Measurements from ENCODE around the gene ATAT1. TPM values are rescaled to one million over a fixed set of nuclear protein-coding genes. Genes with fewer than 3 reads are reported as not detected.
"Not testable (repeated sequence)": the region's sequence is repeated elsewhere in the genome, so short reads cannot be mapped to it uniquely, and the experiment has no call there.

Gene ATAT1
- total and polyA plus RNA-seq, 2 experiments from 2014 or later: 12.8 to 23.0 TPM

DNA sequence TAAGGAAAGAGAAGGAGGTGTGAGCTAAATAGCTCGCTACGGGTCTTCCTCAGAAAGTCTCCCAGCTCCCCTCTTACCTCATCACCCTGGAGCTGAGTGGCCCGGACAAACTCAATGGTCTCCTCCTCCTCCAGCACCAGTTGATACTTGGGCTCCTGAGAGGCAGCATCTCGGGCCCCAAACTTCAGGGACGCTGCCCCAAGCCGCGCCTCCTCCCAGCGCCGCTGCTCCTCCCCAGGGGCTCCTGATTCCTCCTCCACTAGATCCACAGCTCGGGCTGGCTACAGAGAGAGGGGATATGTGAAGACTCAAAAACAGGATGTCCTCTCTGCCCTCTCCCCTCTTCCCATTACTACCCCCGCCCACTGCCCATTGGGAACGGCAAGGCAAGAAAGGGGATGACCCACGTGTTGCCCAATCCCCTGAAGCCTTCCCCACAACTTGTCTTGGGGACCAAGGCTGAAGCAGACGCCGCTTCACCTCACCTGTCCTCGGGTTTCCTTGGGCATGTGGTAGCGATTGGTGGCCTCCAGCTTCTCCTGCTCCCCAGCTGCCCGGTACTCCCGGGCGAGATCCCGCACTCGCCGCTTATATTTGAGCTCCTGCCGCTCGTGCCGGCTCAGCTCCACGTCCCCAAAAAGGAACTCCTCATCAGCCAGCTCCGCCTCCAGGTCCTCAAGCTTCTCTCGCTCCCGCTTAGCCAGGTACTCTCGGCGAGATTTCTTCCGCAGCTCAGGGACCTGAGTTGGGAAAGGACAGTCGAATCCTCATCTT is 38.5 kb downstream of the ATAT1 start (continued):
- TF ChIP-seq, protein P1, sequence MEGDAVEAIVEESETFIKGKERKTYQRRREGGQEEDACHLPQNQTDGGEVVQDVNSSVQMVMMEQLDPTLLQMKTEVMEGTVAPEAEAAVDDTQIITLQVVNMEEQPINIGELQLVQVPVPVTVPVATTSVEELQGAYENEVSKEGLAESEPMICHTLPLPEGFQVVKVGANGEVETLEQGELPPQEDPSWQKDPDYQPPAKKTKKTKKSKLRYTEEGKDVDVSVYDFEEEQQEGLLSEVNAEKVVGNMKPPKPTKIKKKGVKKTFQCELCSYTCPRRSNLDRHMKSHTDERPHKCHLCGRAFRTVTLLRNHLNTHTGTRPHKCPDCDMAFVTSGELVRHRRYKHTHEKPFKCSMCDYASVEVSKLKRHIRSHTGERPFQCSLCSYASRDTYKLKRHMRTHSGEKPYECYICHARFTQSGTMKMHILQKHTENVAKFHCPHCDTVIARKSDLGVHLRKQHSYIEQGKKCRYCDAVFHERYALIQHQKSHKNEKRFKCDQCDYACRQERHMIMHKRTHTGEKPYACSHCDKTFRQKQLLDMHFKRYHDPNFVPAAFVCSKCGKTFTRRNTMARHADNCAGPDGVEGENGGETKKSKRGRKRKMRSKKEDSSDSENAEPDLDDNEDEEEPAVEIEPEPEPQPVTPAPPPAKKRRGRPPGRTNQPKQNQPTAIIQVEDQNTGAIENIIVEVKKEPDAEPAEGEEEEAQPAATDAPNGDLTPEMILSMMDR (conservative IDR thresholded peaks at IDR 0.05; ENCODE audit: low read depth in 2 of 2): no peak
- TF ChIP-seq POLR2AphosphoS5 (IDR thresholded peaks at IDR 0.05; ENCODE audit: low read depth) (no peak), STAT1 (IDR thresholded peaks at IDR 0.05; ENCODE audit: unreplicated experiment) (no peak), NANOG (IDR thresholded peaks at IDR 0.05; ENCODE audit: borderline replicate concordance) (no peak), ZNF331 (CRISPR knock-in tag; IDR thresholded peaks at IDR 0.05; ENCODE audit: low read depth) (no peak)

DNA sequence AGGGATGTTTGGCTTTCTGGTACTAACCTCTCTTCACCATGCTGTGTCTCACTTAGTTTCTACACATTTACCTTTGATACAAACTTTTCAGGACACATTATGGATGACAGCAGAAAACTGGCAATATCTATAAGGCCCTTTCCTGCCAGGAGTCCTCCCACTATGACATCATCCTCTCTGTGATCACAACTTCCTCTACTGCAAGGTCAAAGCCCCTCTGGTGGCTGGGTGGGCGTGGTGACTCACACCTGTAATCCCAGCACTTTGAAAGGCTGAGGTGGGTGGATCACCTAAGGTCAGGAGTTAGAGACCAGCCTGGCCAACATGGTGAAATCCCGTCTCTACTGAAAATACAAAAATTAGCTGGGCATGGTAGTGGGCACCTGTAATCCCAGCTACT is 39.6 kb downstream of the ATAT1 start:
- DNase-seq (ENCODE audit: low spot score); H3K27me3 Mint-ChIP-seq (ENCODE audit: insufficient read depth, low read depth, poor library complexity); H3K27ac Mint-ChIP-seq; H3K27ac ChIP-seq (ENCODE audit: low read depth); H3K4me1 Mint-ChIP-seq; H3K9me2 ChIP-seq (ENCODE audit: insufficient read depth); H3K27me3 ChIP-seq (ENCODE audit: insufficient read depth); H3K4me1 ChIP-seq (ENCODE audit: insufficient read depth); H3K4me3 Mint-ChIP-seq; H3F3A ChIP-seq (replicated peaks; ENCODE audit: low read depth); H3K4me3 ChIP-seq; H2AFZ ChIP-seq; H3K79me2 ChIP-seq (replicated peaks; ENCODE audit: insufficient read depth); H3K9me3 Mint-ChIP-seq; ATAC-seq; H3K4me2 ChIP-seq; H4K20me1 ChIP-seq (replicated peaks; ENCODE audit: insufficient read depth): not testable (repeated sequence)
- peaks cover 60% of the 10 kb centered on the region for H3K36me3 Mint-ChIP-seq (ENCODE audit: low read depth)
- H3K36me3 ChIP-seq (ENCODE audit: insufficient read depth): peaks cover 21% of the 10 kb centered on the region; the same call in 1 of the 2 replicates

DNA sequence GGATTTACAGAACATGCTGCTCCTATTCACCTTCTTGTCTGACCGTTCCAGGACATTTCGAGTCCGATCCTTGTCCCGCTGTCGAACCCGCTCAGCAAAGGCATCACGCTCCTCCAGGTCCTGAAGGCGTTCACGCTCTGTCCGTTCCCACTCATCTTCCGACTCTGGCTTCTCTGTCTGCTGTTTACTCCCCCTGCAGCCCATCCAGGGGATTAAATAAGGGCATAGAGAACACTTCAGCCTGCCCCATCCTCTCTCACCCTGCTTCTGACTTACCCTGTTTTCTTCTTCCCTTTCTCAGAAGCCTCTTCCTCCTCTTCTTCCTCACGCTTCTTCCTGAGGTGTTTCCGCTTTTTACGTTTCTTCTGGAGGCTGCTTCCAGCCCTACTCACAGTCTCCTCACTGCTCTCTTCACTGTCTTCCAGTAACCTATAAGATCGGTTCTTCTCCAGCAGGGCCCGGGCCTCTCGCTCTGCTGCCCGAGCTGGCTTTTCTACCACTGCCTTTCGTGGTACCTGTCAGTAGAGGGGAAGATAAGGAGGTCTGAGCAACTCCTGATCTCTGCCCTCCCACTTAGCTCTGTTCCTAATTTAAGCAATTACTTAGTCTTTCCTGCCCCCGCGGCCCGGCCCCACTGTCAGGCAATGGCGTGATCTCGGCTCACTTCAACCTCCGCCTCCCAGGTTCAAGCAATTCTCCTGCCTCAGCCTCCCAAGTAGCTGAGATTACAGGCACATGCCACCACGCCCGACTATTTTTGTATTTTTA is 44.3 kb downstream of the ATAT1 start:
- H3K4me3 Mint-ChIP-seq: peak overlapping the region; percentile 94
- Histone ChIP-seq H3K36me3 (ENCODE audit: insufficient read depth) (peaks cover 11% of the 10 kb centered on the region; the same call in 1 of the 2 replicates), H3K4me2 (peak overlapping the region; percentile 89; the same call in 1 of the 2 replicates), H2AFZ (no peak overlapping the region), H3K79me2 (replicated peaks; ENCODE audit: insufficient read depth) (peaks cover 11% of the 10 kb centered on the region), H3K27me3 (ENCODE audit: insufficient read depth) (no peaks in the 10 kb centered on the region), H3K4me1 (ENCODE audit: insufficient read depth) (no peaks in the 10 kb centered on the region; the same call in 1 of the 2 replicates), H3K9me2 (ENCODE audit: insufficient read depth) (no peaks in the 10 kb centered on the region), H3K27ac (ENCODE audit: low read depth) (no peak overlapping the region), H3F3A (replicated peaks; ENCODE audit: low read depth) (peaks cover 3% of the 10 kb centered on the region; the same call in 1 of the 2 replicates), H4K20me1 (replicated peaks; ENCODE audit: insufficient read depth) (no peaks in the 10 kb centered on the region; the same call in 1 of the 2 replicates), H3K4me3 (no peak overlapping the region)
- H3K9me3 Mint-ChIP-seq: no peaks in the 10 kb centered on the region
- H3K36me3 Mint-ChIP-seq (ENCODE audit: low read depth): peaks cover 24% of the 10 kb centered on the region
- H3K27me3 Mint-ChIP-seq (ENCODE audit: insufficient read depth, low read depth, poor library complexity): peaks cover 4% of the 10 kb centered on the region
- H3K27ac Mint-ChIP-seq: no peak overlapping the region
- peak; percentile 38 for DNase-seq (ENCODE audit: low spot score)
- H3K4me1 Mint-ChIP-seq: peaks cover 5% of the 10 kb centered on the region
- peak; percentile 11; the same call in 2 of the 3 replicates for ATAC-seq
- TF ChIP-seq CREB1 (CRISPR knock-in tag; IDR thresholded peaks at IDR 0.05; ENCODE audit: low read depth) (no peak), ZNF114 (CRISPR knock-in tag; IDR thresholded peaks at IDR 0.05) (no peak), NANOG (IDR thresholded peaks at IDR 0.05; ENCODE audit: borderline replicate concordance) (no peak), POLR2AphosphoS5 (IDR thresholded peaks at IDR 0.05; ENCODE audit: low read depth) (no peak), ZNF331 (CRISPR knock-in tag; IDR thresholded peaks at IDR 0.05; ENCODE audit: low read depth) (no peak), EZH2 (IDR thresholded peaks at IDR 0.05; ENCODE audit: low read depth, unreplicated experiment) (no peak)
- TF ChIP-seq, protein P1 (conservative IDR thresholded peaks at IDR 0.05; ENCODE audit: low read depth in 2 of 2): peak in 1 of 2 experiments; percentile 37; a peak in 3 of 4 replicates
